SU-DHL-6 (cell line): ENCODE results near the gene LATS2.

Source experiments
- H2AFZ ChIP-seq: fragments of 200-600 bp; sonication (generic); 2 replicates; pipeline ENCODE4 v1.6.1; 2014; ENCODE audit warnings: low read depth, mild to moderate bottlenecking, moderate library complexity, mixed read lengths, antibody characterized with exemption, low read length; ENCODE audit not compliant: severe bottlenecking
- H3F3A ChIP-seq: fragments of 200-600 bp; shearing (Covaris generic); 2 replicates; pipeline ENCODE4 v1.6.0; 2016; ENCODE audit warnings: antibody characterized with exemption, mild to moderate bottlenecking; ENCODE audit not compliant: insufficient read depth
- H3K27ac ChIP-seq: fragments of 200-600 bp; sonication (generic); 2 replicates; pipeline ENCODE4 v1.5.1; 2016; ENCODE audit warnings: low read depth, mild to moderate bottlenecking, low read length, moderate library complexity, mixed read lengths
- H3K27me3 ChIP-seq: fragments of 200-600 bp; sonication (generic), shearing (Covaris generic); 2 replicates; pipeline ENCODE4 v1.6.0; 2014; ENCODE audit warnings: mild to moderate bottlenecking, low read length
- H3K36me3 ChIP-seq: fragments of 200-600 bp; sonication (generic); 2 replicates; pipeline ENCODE4 v1.6.1; 2014; ENCODE audit warnings: mild to moderate bottlenecking, low read length, mixed read lengths
- H3K4me2 ChIP-seq: fragments of 300-600, 200-600 bp; shearing (Covaris generic), sonication (generic); 2 replicates; pipeline ENCODE4 v1.6.0; 2014; ENCODE audit warnings: low read length, low read depth, mild to moderate bottlenecking; ENCODE audit not compliant: poor library complexity, severe bottlenecking
- H3K4me3 ChIP-seq: fragments of 200-600 bp; sonication (generic); 2 replicates; pipeline ENCODE4 v1.5.1; 2014; ENCODE audit warnings: antibody characterized with exemption, low read length, mild to moderate bottlenecking, mixed read lengths; ENCODE audit not compliant: insufficient read depth, poor library complexity, severe bottlenecking
- H3K79me2 ChIP-seq: fragments of 200-600 bp; sonication (generic); 2 replicates; pipeline ENCODE4 v1.6.1; 2014; ENCODE audit warnings: mild to moderate bottlenecking, low read length, moderate library complexity; ENCODE audit not compliant: insufficient read depth
- H3K9ac ChIP-seq: fragments of 200-600 bp; sonication (generic); 2 replicates; pipeline ENCODE4 v1.7.0; 2014; ENCODE audit warnings: mild to moderate bottlenecking, low read length
- H3K9me2 ChIP-seq: fragments of 200-600 bp; sonication (generic); replicated peaks from 2 replicates; pipeline ENCODE4 v1.6.1; 2014; ENCODE audit warnings: low read length; ENCODE audit not compliant: insufficient read depth
- H3K9me3 ChIP-seq: fragments of 200-600 bp; sonication (generic); 2 replicates; pipeline ENCODE4 v1.6.1; 2014; ENCODE audit warnings: low read length, mixed read lengths; ENCODE audit not compliant: insufficient read depth
- H4K20me1 ChIP-seq: fragments of 200-600 bp; sonication (generic); 2 replicates; pipeline ENCODE4 v1.6.1; 2014; ENCODE audit warnings: low read depth, mild to moderate bottlenecking, antibody characterized with exemption, low read length, moderate library complexity, mixed read lengths
- EZH2phosphoT487 ChIP-seq: fragments of 200-600 bp; sonication (generic), shearing (Covaris generic); conservative IDR thresholded peaks from 2 replicates; pipeline ENCODE4 v1.6.1; 2018; ENCODE audit warnings: mild to moderate bottlenecking, antibody characterized with exemption, low read length, moderate library complexity, mixed read lengths
- TF ChIP-seq, protein P1 (sequence below): fragments of 200-600 bp; sonication (generic); IDR thresholded peaks from one replicate; pipeline ENCODE4 v1.5.1; 2017; ENCODE audit warnings: antibody characterized with exemption, mild to moderate bottlenecking, low read length, moderate library complexity; ENCODE audit not compliant: insufficient read depth, poor library complexity, severe bottlenecking

LATS2 gene

DNA sequence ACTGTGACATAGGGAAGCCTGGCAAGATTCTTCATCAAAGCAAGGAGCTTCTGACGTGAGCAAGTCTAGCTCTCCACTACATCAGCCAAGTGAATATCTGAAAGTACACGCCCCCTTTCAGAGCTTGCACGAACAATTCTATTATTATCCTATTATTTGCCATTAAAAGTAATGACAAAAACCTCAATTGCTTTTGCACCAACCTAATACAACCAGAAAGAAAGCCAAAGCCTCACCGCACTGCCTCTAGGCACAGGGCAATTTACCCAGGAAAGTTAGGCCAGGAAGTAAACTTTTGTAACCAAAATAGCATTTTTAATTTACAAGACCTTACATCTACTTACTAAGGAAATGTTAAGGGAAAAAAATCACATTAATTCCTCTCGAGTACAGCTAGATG, 41.2 kb downstream of the LATS2 start:
- no peak overlapping the region for H3K4me2 ChIP-seq
- H2AFZ ChIP-seq = no peak overlapping the region
- H3K27me3 ChIP-seq = no peaks in the 10 kb centered on the region
- H3K4me3 ChIP-seq = no peak overlapping the region
- no peaks in the 10 kb centered on the region for H4K20me1 ChIP-seq
- H3K36me3 ChIP-seq = no peaks in the 10 kb centered on the region
- H3K79me2 ChIP-seq = no peaks in the 10 kb centered on the region
- TF ChIP-seq, protein P1, sequence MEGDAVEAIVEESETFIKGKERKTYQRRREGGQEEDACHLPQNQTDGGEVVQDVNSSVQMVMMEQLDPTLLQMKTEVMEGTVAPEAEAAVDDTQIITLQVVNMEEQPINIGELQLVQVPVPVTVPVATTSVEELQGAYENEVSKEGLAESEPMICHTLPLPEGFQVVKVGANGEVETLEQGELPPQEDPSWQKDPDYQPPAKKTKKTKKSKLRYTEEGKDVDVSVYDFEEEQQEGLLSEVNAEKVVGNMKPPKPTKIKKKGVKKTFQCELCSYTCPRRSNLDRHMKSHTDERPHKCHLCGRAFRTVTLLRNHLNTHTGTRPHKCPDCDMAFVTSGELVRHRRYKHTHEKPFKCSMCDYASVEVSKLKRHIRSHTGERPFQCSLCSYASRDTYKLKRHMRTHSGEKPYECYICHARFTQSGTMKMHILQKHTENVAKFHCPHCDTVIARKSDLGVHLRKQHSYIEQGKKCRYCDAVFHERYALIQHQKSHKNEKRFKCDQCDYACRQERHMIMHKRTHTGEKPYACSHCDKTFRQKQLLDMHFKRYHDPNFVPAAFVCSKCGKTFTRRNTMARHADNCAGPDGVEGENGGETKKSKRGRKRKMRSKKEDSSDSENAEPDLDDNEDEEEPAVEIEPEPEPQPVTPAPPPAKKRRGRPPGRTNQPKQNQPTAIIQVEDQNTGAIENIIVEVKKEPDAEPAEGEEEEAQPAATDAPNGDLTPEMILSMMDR = no peak
- TF ChIP-seq EZH2phosphoT487 = no peak
- no peaks in the 10 kb centered on the region for H3K9me3 ChIP-seq
- H3F3A ChIP-seq = no peaks in the 10 kb centered on the region
- no peak overlapping the region for H3K9ac ChIP-seq
- no peak overlapping the region for H3K27ac ChIP-seq
- H3K9me2 ChIP-seq = no peaks in the 10 kb centered on the region

DNA sequence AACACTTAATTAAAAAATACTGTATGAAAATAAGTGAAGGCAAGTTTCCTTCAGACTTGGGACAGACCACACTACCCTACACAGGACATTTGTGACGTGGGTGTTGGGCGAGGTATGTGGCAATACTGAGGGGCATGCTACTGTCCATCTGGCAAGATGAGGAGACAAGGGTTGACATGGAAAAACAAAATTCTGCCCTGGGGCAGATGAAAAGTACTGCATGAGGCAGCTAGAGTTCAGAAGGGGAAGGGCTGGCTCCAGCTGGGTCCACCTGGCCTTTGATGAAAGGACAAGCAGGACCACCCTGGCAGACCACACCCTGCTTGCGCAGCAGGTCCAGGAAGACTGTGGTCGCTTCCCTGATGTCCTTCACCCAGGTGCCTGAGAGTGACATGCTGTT, 43.2 kb downstream of the LATS2 start:
- Histone ChIP-seq H2AFZ (no peak overlapping the region), H3K27me3 (no peaks in the 10 kb centered on the region), H3K36me3 (no peaks in the 10 kb centered on the region), H3K9ac (no peak overlapping the region), H3K4me3 (no peak overlapping the region), H3K79me2 (no peaks in the 10 kb centered on the region), H3K27ac (no peak overlapping the region), H3K9me3 (no peaks in the 10 kb centered on the region), H3K4me2 (no peak overlapping the region), H4K20me1 (no peaks in the 10 kb centered on the region), H3K9me2 (no peaks in the 10 kb centered on the region), H3F3A (no peaks in the 10 kb centered on the region)
- TF ChIP-seq, protein P1 = no peak
- no peak for TF ChIP-seq EZH2phosphoT487

DNA sequence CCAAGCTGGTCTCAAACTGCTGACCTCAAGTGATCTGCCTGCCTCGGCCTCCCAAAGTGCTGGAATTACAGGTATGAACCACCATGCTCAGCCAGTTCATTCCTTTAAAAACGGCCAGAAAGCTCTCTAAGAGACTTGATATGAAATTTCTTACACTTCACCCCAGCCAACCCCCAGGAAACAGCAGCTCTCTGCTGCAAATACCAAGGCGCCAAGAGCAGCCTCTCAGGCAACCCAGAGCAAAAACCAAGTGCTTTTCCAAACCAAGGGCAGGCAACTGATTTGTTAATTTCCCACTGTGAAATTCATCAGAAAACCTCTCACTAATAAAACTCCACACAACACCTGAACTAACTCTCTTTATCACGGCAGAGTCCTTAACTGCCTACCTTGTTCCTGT, 44.9 kb downstream of the LATS2 start:
- Histone ChIP-seq H4K20me1 (no peaks in the 10 kb centered on the region), H3K4me2 (no peak overlapping the region), H3K27ac (no peak overlapping the region), H2AFZ (no peak overlapping the region), H3K79me2 (no peaks in the 10 kb centered on the region), H3F3A (no peaks in the 10 kb centered on the region), H3K36me3 (no peaks in the 10 kb centered on the region), H3K9ac (no peak overlapping the region), H3K9me3 (no peaks in the 10 kb centered on the region), H3K27me3 (no peaks in the 10 kb centered on the region), H3K9me2 (no peaks in the 10 kb centered on the region), H3K4me3 (no peak overlapping the region)
- no peak for TF ChIP-seq EZH2phosphoT487
- TF ChIP-seq, protein P1 = no peak

DNA sequence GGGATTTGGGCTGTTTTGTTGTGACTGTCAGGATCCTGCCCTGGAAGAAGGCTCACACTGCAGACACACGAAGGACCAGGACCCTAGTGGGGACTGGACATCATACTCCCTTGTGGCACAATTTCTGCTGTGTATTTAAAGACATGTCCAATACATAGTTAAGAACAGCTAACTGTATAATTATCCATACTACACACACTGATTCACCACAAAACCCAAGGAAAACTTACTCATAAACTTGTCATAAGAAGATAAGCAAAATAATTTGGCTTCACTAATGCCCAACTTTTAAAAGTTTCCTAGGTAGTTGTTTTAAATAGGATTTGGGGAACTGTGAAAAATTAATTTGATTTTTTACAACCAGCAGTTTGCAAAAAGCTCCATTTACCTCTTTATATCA, 46.1 kb downstream of the LATS2 start:
- no peak overlapping the region for H3K27ac ChIP-seq
- no peaks in the 10 kb centered on the region for H3K27me3 ChIP-seq
- no peaks in the 10 kb centered on the region for H3K36me3 ChIP-seq
- H2AFZ ChIP-seq = no peak overlapping the region
- no peaks in the 10 kb centered on the region for H3F3A ChIP-seq
- H3K4me2 ChIP-seq = no peak overlapping the region
- TF ChIP-seq, protein P1 = no peak
- TF ChIP-seq EZH2phosphoT487 = no peak
- no peak overlapping the region for H3K9ac ChIP-seq
- no peaks in the 10 kb centered on the region for H3K9me2 ChIP-seq
- no peaks in the 10 kb centered on the region for H3K9me3 ChIP-seq
- H3K79me2 ChIP-seq = no peaks in the 10 kb centered on the region
- H3K4me3 ChIP-seq = no peak overlapping the region
- no peaks in the 10 kb centered on the region for H4K20me1 ChIP-seq
